ENCODE results near the gene GJB2.

GJB2 gene

GRCh38 chr13:20149762-20150161, 43.0 kb downstream of the GJB2 start:
- Histone ChIP-seq H3K27ac (ENCODE audit: poor library complexity, severe bottlenecking) (no peak overlapping the region), H3K36me3 (ENCODE audit: low read depth) (no peaks in the 10 kb centered on the region), H3K9me3 (ENCODE audit: severe bottlenecking) (no peaks in the 10 kb centered on the region), H3K4me1 (ENCODE audit: insufficient read depth, poor library complexity, severe bottlenecking) (no peaks in the 10 kb centered on the region), H3K27me3 (ENCODE audit: insufficient read depth, poor library complexity, severe bottlenecking) (no peaks in the 10 kb centered on the region), H3K4me3 (ENCODE audit: severe bottlenecking) (no peak overlapping the region)
- DNase-seq (ENCODE audit: low spot score) (no peak), ATAC-seq (ENCODE audit: low read depth) (no peak)
- no peak for TF ChIP-seq CTCF (IDR thresholded peaks at IDR 0.05; ENCODE audit: poor library complexity, severe bottlenecking)

- Histone ChIP-seq H3K4me3 (ENCODE audit: severe bottlenecking) (no peak overlapping the region), H3K9me3 (ENCODE audit: severe bottlenecking) (no peaks in the 10 kb centered on the region), H3K4me1 (ENCODE audit: insufficient read depth, poor library complexity, severe bottlenecking) (no peaks in the 10 kb centered on the region), H3K27me3 (ENCODE audit: insufficient read depth, poor library complexity, severe bottlenecking) (peaks cover 4% of the 10 kb centered on the region), H3K36me3 (ENCODE audit: low read depth) (no peaks in the 10 kb centered on the region), H3K27ac (ENCODE audit: poor library complexity, severe bottlenecking) (no peak overlapping the region)
- DNase-seq (ENCODE audit: low spot score): no peak
- no peak for ATAC-seq (ENCODE audit: low read depth)
- no peak for TF ChIP-seq CTCF (IDR thresholded peaks at IDR 0.05; ENCODE audit: poor library complexity, severe bottlenecking)
These were observed 44.1 kb downstream of the GJB2 start for GRCh38 chr13:20148501-20149183.

DNA sequence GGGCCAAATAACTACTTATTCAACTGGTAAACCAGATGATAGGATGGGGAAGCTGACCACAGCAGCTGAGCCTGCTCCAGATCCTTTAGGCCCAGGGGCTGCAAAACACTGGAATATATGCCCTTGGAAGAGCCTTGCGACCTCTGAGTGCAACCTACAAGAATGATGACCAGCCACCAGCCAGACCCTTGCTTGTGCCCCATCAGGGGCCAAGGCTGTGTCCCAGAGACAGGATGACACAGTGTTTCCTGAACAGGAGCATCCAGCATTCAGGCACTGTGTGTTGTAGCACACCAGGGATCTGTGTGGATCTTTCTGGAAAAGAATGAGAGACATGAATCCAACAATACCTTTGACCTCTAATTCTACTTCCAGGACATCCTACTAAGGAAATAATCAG, 46.4 kb downstream of the GJB2 start:
- no peak for DNase-seq (ENCODE audit: low spot score)
- no peaks in the 10 kb centered on the region for H3K4me1 ChIP-seq (ENCODE audit: insufficient read depth, poor library complexity, severe bottlenecking)
- no peak overlapping the region for H3K4me3 ChIP-seq (ENCODE audit: severe bottlenecking)
- no peaks in the 10 kb centered on the region for H3K36me3 ChIP-seq (ENCODE audit: low read depth)
- peaks cover 27% of the 10 kb centered on the region for H3K27me3 ChIP-seq (ENCODE audit: insufficient read depth, poor library complexity, severe bottlenecking)
- ATAC-seq (ENCODE audit: low read depth): no peak
- no peak for TF ChIP-seq CTCF (IDR thresholded peaks at IDR 0.05; ENCODE audit: poor library complexity, severe bottlenecking)
- H3K9me3 ChIP-seq (ENCODE audit: severe bottlenecking): no peaks in the 10 kb centered on the region
- H3K27ac ChIP-seq (ENCODE audit: poor library complexity, severe bottlenecking): no peak overlapping the region

DNA sequence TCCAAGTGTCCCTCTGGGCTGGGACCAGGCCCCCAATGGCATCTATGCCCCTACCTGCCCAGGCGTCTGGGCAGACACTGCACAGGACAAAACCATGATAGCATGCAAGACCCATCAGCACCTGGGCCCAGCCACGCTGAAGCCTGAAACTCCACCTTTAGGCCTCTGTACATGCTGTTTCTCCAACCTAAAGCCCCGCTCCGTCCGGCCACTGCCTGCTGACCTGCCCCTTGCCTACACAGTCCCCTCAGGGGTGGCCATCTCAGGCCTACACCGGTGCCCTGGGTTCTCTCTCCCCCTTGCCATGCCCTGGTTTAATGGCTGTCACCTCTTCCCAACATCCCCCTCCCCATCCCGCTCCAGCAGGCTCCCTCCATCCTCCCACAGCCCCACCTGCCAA, 47.2 kb downstream of the GJB2 start:
- no peak overlapping the region for H3K27ac ChIP-seq (ENCODE audit: poor library complexity, severe bottlenecking)
- no peak for DNase-seq (ENCODE audit: low spot score)
- H3K4me3 ChIP-seq (ENCODE audit: severe bottlenecking): no peak overlapping the region
- H3K9me3 ChIP-seq (ENCODE audit: severe bottlenecking): no peaks in the 10 kb centered on the region
- no peaks in the 10 kb centered on the region for H3K4me1 ChIP-seq (ENCODE audit: insufficient read depth, poor library complexity, severe bottlenecking)
- no peaks in the 10 kb centered on the region for H3K36me3 ChIP-seq (ENCODE audit: low read depth)
- TF ChIP-seq CTCF (IDR thresholded peaks at IDR 0.05; ENCODE audit: poor library complexity, severe bottlenecking): no peak
- peaks cover 35% of the 10 kb centered on the region for H3K27me3 ChIP-seq (ENCODE audit: insufficient read depth, poor library complexity, severe bottlenecking)
- no peak for ATAC-seq (ENCODE audit: low read depth)

GRCh38 chr13:20144141-20144850, 48.4 kb downstream of the GJB2 start:
- Histone ChIP-seq H3K4me1 (ENCODE audit: insufficient read depth, poor library complexity, severe bottlenecking) (no peaks in the 10 kb centered on the region), H3K27ac (ENCODE audit: poor library complexity, severe bottlenecking) (no peak overlapping the region), H3K27me3 (ENCODE audit: insufficient read depth, poor library complexity, severe bottlenecking) (peaks cover 45% of the 10 kb centered on the region), H3K4me3 (ENCODE audit: severe bottlenecking) (no peak overlapping the region), H3K9me3 (ENCODE audit: severe bottlenecking) (no peaks in the 10 kb centered on the region), H3K36me3 (ENCODE audit: low read depth) (no peaks in the 10 kb centered on the region)
- DNase-seq (ENCODE audit: low spot score) (no peak), ATAC-seq (ENCODE audit: low read depth) (no peak)
- no peak for TF ChIP-seq CTCF (IDR thresholded peaks at IDR 0.05; ENCODE audit: poor library complexity, severe bottlenecking)

Measured in RWPE2 (cell line).